HG03159 (cell line): ENCODE data around the gene SSH2.
A peak's percentile ranks its signal among the peaks of the same experiment; 100 is the strongest.

Source experiments
- ATAC-seq: cut with Tn5 transposase; IDR thresholded peaks from one replicate; pipeline ENCODE4 v1.9.1; 2021; ENCODE audit warnings: mild to moderate bottlenecking, moderate library complexity; ENCODE audit not compliant: unreplicated experiment

Gene SSH2

GRCh38 chr17:29594519-29595090, 335.4 kb downstream of the SSH2 start:
- ATAC-seq, result no peak

DNA sequence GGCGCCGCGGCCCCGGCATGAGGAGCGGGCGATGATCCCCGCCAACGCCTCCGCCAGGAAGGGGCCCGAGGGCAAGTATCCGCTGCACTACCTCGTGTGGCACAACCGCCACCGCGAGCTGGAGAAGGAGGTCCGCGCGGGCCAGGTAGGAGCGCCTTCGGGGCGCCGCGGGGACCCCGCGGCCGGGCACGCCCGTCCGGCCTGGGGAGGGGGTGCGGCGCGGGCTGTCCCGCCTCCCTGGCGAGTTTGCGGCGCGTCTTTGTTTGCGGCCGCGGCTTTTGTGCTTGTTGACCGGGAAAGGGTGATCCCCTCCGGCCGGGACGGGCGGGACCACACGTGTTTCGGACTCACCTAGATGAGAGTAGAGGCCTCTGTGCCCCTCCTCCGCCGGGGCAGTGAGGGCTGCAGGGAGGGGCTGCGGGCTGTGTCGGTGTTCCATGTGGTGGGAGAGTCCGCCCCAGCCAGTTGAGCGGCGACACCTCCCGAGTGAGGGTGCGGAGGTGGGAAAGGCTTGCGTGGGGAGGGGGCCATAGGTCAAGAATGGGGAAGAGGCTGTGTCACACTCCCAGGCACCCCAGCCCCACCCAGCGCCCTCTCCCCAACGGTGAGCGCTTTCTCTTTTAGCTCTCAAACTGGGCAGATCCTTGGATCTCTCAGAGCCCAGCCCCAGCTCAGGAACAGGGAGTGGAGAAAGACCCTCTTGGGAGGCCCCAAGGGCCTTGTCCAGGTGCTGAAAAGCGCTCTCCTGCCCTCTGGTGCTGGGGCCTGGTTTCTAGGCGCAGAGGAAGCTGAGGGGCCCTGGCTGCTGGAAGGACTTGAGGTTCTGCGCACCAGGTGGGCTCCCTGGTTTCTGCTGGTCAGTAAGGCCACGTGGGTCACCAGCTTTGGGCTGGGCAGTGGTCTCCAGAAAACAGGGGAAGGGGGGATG, 336.2 kb downstream of the SSH2 start:
- no peak for ATAC-seq

GRCh38 chr17:29592850-29593551, 337.0 kb downstream of the SSH2 start, which contains the start of gene ANKRD13B:
Gene ANKRD13B, plus strand, starts transcription at chr17:29593132. Its CDS starts 490 bp downstream, at chr17:29593622.
- ATAC-seq, result no peak

GRCh38 chr17:29591737-29592608, 338.1 kb downstream of the SSH2 start:
- no peak for ATAC-seq

- no peak for ATAC-seq
Measured at GRCh38 chr17:29591146-29591736, 338.8 kb downstream of the SSH2 start.

GRCh38 chr17:29590411-29591145, 339.4 kb downstream of the SSH2 start:
- no peak for ATAC-seq

- peak; percentile 59 for ATAC-seq
Measured at GRCh38 chr17:29589524-29590410, 340.3 kb downstream of the SSH2 start, which contains the start of gene GIT1. Gene GIT1, minus strand, starts transcription at chr17:29589648. Its CDS starts 270 bp downstream, at chr17:29589378.

DNA sequence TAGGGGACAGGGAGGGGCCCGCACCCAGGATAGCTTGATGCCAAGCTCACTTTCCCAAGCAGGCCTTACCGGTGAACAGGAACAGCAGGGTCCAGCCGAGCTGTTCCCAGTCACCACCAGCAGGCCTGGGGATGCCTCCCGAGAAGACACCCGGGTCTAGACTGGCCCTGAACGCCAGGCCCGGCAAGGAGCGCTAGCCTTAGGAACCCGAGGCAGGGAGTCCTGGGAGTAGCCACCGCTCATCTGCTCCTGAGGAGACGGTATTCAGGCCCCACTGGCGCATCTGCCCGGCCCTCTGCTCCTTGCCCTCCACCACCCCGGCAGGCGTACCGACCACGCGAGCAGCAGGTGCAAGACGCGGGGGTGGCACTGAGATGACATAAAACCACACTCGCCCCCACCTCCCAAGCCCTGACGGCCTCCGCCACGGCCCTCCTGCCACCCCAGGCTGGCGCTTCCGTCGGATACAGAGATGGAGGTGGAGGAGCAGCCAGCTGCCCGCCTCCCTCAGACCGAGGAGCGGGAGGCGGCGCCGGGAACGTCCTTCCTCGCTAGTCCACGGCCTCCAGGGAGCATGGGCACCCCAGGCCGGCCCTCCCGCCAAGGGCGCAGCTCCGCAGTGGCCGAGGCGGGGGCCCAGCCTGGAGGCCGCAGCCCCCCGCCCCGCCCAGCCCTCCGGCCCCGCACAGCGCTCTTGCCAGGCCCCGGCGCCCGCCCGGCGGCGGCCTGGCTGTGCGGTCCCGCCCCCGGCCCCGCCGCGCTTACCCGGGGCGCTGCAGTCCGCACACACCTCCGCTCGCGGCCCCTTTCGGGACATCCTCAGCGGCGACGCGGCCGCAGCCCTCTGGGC, 341.2 kb downstream of the SSH2 start:
- peak; percentile 17 for ATAC-seq

DNA sequence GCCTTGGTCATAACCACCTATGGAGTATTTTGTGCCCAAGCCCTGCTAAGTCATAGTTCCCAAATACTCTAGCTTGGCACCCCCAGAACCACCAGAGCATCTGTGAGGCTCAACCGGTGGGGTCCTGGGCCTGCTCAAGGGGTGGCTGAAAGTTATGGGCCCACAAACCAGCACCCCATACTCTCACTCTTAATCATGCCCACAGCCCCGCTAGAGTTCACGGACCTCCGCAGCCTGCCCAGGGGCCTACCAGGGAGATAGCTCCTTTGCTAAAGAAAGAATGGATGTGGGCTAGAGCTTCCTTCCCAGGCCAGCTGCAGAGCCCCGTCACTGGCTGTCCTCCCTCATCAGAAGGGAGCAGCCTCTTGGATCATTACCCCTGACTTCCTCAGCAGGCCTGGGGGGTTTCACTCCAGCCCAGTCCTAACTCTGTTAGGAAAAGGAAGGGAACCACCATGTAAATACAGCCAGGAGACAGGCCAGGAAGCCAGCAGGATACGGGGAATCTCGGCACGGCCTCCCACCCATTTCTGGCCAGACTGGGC, 341.9 kb downstream of the SSH2 start:
- ATAC-seq, result no peak

- ATAC-seq, result no peak
Measured at GRCh38 chr17:29587591-29587990, 342.4 kb downstream of the SSH2 start.

GRCh38 chr17:29586676-29587469, 343.2 kb downstream of the SSH2 start:
- no peak for ATAC-seq

- no peak for ATAC-seq
Measured at GRCh38 chr17:29585080-29585751, 344.8 kb downstream of the SSH2 start.

DNA sequence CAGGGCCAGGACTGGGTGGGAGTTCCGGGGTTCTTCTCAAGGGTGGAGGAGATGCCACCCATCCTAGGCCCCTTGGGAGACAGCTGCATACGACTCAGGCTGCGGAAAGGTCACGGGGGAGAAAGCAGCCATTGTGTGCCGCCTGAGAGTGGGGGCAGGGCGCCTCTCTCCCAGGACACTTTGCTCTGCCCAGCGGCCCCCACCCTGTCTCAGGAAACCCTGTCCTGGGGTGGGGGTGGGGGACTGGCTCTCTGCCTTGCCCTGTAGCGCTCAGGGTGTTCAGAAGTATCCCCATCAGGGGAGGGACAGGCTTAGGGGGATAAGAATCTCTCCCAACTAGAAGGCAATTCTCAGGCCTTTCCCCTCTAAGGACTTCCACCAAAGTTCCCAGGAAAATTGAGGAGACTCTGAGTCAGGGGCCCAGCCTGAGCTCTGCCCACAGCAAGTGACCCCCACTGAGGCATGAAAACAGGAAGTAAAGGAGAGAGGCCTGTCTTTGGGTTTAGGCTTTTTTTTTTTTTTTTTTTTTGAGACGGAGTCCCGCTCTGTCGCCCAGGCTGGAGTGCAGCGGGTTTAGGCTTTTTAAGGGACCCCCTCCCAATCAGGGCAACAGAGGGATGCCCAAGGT, 345.5 kb downstream of the SSH2 start:
- no peak for ATAC-seq

- no peak for ATAC-seq
Measured at GRCh38 chr17:29583324-29584248, 346.4 kb downstream of the SSH2 start.
